NCI-H187 treated with DMSO at 0.1 percent for 48 hours (cell line): ENCODE measurements around the gene TNFRSF12A.
A peak's percentile ranks its signal among the peaks of the same experiment; 100 is the strongest.

ENCODE experiments used
- DNase-seq: peaks from one replicate; lab custom pipeline; 2025; lab: John Stamatoyannopoulos, UW

The TNFRSF12A gene

GRCh38 chr16:3026609-3027488 lies 6.7 kb downstream of the TNFRSF12A start:
- DNase-seq, result no peak

GRCh38 chr16:3027489-3027795 lies 7.3 kb downstream of the TNFRSF12A start:
- DNase-seq, result no peak

- DNase-seq, result peak; percentile 65
These were observed 8.0 kb downstream of the TNFRSF12A start for GRCh38 chr16:3027983-3028715.

GRCh38 chr16:3028716-3029319 lies 8.7 kb downstream of the TNFRSF12A start:
- DNase-seq, result no peak

GRCh38 chr16:3029491-3030221 lies 9.5 kb downstream of the TNFRSF12A start:
- DNase-seq, result no peak

- DNase-seq, result no peak
These were observed 10.3 kb downstream of the TNFRSF12A start for GRCh38 chr16:3030222-3031212.

DNA sequence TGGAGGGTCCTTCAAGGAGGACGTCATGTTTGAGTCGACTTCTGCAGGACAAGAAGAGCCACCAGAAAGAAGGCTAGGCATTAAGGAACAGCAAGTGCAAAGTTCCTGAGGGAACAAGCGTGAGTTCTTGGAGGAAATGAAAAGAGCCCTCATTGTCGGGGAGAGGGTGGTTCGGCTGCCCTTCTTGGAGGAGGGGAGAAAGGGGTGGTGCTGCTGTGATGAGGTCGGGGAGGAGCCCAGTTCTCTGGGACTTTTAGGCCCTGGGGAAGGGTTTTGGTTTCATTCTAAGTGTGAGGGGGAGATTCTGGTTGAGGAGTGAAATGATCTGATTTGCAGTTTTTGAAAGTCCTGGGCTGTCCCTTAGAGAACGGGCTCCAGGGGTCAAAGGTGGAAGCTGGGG lies 12.5 kb downstream of the TNFRSF12A start:
- no peak for DNase-seq

DNA sequence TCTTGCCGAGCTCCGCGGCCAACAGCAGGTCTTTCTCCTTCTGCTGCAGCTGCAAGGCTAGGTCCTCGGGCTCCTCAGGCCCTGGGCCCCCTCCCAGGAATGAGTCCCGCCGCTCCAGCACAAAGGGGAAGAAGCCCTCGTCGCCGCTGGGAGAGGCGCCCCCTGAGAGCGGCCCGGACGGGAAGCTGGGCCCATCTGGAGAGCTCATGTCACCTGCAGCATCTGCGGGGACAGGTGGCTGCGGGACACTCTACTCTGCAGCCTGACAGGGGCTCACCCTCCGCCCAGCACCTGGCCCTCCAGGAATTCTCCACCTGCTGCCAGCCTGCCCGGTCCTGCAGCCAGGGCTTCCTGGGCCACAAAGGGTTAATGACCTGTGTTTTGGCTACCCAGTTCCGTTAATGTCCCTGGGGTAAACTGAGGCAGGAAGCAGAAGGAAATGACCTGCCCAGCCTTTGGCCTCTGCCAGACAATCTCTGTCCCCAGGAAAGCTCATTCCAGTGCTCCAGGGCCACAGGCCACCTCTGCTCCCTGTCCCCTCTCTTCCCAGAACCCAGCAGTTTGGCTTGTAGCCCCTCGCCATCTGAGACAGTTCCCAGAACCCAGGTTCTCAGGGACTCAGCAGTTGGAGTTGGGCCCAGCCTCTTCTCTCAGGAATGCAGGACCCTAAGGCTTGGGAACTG lies 15.3 kb downstream of the TNFRSF12A start:
- DNase-seq, result no peak

GRCh38 chr16:3035972-3036725 lies 16.0 kb downstream of the TNFRSF12A start:
- no peak for DNase-seq

GRCh38 chr16:3036726-3037315 lies 16.7 kb downstream of the TNFRSF12A start, which contains the start of gene BICDL2:
Gene BICDL2, minus strand, starts transcription at chr16:3036944. Its CDS starts 1,448 bp downstream, at chr16:3035496.
- DNase-seq, result no peak

DNA sequence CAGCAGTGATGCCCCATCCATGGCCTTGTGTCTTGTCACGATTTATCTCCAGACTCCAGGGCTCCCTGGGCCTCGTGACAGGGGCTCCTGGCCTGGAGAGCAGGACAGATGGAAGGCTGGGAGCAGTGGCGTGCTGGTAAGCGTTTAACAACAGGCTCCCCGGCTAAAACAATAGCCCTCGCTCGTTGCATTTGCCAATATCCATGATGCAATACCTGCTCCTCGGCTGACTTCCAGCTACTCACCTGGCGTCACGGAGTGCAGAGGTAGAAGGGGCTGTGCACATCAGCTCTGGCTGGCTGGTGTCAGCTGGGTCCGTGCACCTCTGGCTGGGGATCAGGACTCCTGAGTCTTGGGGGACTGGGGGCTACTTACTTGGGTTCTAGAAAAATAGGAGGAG lies 18.1 kb downstream of the TNFRSF12A start:
- no peak for DNase-seq

GRCh38 chr16:3038896-3039295 lies 18.7 kb downstream of the TNFRSF12A start:
- no peak for DNase-seq

- DNase-seq, result no peak
These were observed 22.2 kb downstream of the TNFRSF12A start for GRCh38 chr16:3042376-3042775.

DNA sequence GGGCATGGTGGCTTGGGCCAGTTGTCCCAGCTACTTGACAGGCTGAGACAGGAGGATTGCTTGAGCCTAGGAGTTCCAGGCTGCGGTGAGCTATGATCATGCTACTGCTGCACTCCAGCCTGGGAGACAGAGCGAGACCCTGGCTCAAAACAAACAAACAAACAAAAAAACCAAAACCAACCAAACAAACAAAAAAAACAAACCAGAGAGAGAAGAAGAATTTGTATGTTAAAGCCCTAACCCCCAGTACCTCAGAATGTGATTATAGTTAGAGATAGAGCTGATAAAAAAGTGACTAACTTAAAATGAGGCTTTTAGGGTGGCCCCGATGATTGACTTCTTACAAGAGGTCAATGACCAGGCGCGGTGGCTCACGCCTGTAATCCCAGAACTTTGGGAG lies 24.5 kb downstream of the TNFRSF12A start:
- no peak for DNase-seq

DNA sequence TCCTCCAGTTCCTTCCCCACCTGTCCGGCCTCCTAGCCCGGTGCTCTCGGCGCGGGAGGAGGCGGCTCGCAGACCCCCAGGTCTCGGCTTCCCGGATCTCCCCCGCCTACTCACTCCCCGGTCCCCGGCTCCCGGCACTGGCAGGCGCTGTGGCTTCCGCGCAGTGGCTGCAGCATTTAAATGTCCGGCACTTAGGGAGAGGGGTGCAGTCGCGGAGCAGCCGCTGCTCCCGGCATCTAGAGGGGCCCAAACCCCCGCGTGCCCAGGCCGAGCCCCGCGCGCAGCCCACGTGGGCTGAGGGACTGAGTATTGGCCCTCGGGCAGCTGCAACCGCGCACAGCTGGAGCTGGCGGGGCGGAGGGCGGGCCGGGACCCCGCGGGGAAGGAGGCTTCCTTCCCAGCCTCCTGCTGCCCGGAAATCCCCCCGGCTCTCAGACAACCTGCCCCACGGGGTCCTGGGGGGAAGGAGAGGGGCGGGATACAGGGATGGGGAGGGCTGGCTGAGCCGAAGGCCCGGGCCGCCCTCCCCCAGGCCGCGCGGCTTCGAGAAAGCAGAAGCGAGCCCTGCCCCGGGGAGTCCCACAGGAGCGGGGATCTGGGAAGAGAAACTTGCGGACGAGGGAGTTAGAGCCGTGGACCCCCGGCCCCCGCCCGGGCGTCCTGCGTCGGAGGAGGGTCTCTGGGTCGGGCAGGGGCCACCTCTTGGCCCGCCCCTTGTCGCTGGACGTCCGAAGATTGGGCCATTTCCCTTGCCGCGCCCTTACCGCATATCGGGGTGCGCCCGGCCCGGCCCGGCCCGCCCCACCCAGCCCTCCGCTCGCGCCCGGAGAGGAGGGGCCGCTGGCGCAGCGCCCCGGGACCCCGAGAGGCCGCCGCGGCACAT lies 25.8 kb downstream of the TNFRSF12A start, which contains the start of gene MMP25:
TSS of gene MMP25 (plus strand) at position 804 of the 883 bp plus-strand sequence. CDS start 357 bp downstream, outside the sequence.
- no peak for DNase-seq

DNA sequence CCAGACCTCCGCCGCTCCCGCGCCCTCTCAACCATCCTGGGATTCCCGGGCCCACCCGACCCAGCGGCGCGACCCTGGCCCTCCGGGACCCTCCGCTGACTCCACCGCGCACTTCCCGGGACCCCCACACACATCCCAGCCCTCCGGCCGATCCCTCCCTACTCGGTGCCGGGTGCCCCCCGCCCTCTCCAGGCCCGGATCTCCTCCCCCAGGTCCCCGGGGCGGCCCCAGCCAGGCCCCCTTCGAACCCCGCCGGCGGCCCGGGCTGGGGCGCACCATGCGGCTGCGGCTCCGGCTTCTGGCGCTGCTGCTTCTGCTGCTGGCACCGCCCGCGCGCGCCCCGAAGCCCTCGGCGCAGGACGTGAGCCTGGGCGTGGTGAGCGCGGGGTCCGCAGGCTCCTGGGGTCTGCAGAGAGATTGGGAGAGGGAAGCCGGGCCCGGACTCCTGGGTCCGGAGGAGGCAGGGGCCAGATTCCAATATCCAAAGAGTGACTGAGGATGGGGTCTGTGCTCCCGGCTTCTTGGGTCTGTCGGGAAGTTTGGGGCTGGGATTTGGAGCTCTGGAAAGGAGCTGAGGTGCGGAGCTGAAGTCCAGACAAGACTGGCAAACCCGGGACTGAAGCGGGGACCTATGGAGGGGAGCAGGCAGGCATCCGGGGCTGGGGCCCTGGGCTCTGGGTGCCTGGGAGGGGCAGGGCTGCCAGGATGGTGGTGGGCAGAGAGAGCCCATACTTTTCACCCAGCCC lies 26.6 kb downstream of the TNFRSF12A start:
- no peak for DNase-seq

DNA sequence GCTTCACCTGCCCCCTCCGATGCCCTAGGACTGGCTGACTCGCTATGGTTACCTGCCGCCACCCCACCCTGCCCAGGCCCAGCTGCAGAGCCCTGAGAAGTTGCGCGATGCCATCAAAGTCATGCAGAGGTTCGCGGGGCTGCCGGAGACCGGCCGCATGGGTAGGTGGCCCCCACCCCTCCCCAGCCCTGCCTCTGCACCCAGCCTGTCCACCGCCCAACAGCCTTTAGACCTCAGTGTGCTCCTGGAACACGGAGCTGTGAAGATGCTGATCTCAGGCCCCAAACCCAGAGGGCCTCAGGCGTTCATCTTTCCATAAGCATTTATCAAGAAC lies 27.2 kb downstream of the TNFRSF12A start:
- DNase-seq, result no peak
